Measurements from ENCODE around the gene DMRTB1. TPM values are rescaled to one million over a fixed set of nuclear protein-coding genes. Genes with fewer than 3 reads are reported as not detected.

The DMRTB1 gene
- polyA plus RNA-seq, 3 donors, result not detected

DNA sequence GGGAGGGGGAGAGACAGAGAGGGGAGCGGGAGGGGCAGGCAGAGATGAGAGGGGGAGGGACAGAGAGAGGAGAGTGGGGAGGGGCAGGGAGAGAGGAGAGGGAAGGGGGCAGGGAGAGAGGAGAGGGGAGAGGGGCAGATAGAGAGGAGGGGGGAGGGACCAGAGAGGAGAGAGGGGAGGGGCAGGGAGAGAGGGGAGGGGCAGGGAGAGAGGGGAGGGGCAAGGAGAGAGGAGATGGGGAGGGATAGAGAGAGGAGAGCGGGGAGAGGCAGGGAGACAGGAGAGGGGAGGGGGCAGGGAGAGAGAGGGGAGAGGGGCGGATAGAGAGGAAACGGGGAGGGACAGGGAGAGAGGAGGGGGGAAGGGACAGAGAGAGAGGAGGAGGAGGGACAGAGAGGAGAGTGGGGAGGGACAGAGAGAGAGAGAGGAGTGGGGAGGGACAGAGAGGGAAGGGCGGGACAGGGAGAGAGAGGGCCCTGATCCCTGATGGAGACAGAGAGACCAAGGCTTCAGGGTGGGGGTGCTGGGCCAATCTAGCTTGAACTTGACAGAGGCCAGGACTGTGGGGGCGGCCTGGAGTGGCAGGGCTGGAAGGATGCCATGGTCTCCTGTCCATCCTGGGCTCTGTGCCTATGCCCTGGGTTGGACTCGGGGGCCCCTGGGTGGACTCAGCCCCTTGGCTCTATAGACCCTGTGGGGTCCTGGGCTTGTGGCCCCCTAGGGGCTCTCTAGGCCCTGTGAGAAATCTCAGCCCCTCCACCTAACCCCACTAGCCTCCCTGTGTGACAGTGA, 43.6 kb downstream of the DMRTB1 start:
- WGBS, 3 donors, result 55 to 71% (median 60%) methylated on average over 5 to 7 of the region's 7 CpGs
- H3K27ac ChIP-seq (ENCODE audit: low read depth, low read length), result no peak overlapping the region

DNA sequence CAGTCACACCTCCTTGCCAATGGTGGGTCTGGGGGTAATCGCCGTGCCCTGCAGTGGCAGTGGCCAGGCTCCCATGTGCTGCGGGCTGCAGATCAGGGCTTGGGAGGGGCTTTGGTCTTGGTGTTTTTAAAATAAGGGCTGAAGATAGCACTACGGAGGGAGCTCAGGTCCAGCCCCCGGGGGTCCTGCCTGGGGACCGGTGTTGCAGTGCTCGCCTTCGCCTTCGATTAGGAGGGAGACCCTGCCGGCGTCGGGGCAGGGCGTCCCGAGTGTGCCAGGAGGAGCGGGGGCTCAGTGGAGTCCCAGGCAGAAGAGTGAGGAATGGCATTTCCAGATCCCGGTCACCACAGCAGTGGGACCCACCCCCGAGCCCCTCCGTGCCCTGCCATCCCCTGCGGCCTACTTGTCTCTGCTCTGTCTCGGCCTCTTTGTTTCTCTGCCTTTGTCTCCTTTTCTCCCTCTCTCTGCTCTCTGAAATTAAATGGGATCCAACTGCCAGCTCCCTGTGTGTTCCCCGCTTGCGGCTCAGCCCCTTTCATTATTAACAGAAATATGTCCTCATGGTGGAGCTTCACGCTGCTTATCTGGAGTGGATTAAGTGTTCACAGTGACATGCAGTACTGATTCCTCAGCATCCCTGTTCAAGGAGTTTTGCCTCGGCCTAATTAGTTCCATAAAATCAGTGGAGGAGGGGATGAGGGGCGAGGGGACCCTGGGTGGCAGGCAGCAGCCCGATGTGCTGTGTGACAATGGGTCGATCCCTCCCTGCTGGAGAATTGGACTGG, 44.4 kb downstream of the DMRTB1 start:
- 71 to 79% (median 75%) methylated on average over 27 of the region's 27 CpGs for WGBS, 3 donors

DNA sequence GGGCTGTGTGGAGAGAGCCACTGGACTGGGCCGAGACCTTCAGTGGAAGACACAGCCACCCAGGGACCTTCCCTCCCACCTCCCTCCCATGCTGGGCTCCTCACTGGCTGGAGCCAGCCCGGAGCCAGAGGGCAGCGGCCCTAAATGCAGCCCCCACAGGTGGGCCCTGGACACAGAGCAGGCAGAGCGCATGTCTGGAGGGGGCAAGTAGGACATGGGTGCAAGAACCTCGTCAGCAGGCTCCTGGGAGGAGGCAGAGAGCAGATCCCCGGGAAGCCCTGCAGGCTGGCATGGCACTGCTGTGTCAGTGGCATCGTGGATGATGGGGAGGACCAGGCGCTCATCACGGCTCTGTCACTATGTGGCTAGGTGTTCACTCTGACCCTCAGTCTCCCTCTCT, 45.7 kb downstream of the DMRTB1 start:
- no peak overlapping the region for H3K27ac ChIP-seq (ENCODE audit: low read depth, low read length)
- WGBS, 3 donors, result 81 to 90% (median 88%) methylated on average over 9 of the region's 9 CpGs

More for the DNA sequence above, 44.4 kb downstream of the DMRTB1 start:
- H3K27ac ChIP-seq (ENCODE audit: low read depth, low read length), result no peak overlapping the region

DNA sequence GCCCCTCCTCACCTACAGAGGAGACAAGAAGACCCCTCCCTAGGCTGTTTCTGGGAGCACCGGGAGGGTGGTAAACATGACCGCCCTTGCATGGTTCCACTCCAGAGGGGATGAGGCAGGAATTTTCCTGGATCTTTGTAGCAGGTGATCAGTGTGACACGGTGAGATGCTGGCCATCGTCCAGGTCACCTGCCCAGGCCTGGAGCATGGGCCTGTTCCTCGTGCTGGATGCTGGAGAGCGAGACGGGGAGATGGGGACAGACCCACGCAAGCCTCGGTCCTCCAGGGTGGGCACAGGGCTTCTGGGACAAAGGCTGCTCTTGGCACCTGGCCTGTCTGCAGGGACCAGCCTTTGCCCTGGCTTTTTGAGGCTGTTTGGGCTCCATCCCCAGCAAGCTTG, 46.2 kb downstream of the DMRTB1 start:
- 83 to 94% (median 92%) methylated on average over 9 of the region's 9 CpGs for WGBS, 3 donors
- H3K27ac ChIP-seq (ENCODE audit: low read depth, low read length), result no peak overlapping the region

DNA sequence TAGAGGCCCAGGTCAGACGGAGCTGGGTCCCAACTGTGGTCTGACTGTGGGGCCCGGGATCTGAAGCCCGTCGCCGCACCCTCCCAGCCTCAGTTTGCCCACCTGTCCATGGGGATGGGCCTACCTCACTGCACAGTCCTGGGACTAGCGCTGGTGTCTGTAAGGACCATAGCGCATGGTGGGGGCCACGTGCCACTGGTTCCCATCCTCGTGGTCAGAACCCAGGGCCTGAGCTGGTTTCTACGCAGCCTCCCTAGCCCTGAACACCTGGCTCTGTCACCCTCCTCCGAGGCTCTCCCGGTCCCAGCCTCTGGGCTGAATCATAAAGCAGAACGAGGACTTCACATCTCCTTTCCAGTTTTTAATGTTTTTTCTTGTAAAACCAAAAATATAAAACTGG, 46.7 kb downstream of the DMRTB1 start:
- H3K27ac ChIP-seq (ENCODE audit: low read depth, low read length), result no peak overlapping the region
- 89 to 92% (median 90%) methylated on average over 13 of the region's 13 CpGs for WGBS, 3 donors

DNA sequence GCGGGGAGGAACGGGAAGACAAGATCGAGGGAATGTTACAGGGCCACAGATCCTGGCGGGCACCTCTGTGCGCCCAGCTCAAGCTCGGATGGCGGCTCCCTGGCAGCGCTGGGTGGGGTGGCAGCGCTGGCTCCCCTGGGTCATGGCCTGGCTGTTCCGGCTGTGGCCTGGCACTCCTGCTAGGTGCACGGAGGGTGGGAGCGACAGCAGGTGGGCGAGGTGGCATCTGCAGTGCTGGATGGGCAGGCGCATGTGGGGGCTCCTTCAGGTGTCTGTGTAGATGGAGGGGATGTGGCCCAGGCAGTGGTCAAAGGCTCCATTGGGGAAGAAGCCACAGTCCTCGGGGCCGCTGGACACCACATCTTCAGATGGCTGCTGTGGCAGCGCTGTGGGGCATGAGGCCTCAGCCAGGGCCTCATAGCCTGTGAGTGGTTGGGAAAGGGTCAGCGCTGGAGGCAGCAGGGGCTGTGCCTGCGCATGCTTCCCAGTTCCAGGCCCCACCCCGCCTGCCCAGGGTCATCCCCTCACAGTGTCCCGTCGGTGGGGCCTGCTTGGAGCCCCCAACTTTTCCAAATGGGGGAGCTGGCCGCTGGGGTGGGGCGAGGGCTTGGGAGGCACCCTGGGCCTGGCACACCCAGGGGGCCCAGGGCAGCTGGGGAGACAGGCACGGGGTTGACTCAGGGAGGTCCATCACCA, 47.3 kb downstream of the DMRTB1 start:
- H3K27ac ChIP-seq (ENCODE audit: low read depth, low read length), result no peak overlapping the region
- 89 to 93% (median 91%) methylated on average over 25 of the region's 25 CpGs for WGBS, 3 donors

DNA sequence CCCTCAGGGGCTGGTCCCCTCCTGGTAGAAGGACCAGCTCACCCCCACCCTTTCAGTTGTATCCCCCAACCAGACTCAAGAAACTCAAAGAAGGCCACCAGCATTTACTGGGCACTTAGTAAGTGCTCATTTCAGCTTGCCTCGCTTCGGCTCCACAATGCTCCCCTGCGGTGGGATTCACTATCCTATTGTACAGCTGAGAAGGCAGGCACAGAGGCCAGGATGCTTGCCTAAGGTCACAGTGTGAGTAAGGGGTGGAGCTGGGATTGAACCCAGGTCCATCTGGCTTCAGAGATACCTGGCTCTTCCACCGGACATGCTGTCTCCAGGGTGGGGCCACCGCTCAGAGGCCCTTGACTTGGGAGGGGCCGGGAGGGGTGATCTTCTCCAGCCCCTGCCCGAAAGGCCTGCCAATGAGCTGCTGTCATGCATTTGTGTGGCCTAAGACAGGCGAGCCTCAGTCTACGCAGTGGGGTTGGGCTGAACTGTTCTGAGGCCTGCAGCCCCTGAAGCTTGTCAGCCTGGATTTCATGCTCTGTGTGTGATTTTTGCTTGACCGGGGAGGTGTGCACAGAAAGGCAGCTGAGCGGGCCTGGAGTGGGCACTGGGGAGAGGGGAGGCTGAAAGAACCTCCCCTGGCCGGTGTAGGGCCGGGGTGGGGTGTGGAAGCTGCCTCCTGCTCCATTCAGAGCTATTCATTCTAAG, 48.1 kb downstream of the DMRTB1 start:
- 87 to 93% (median 89%) methylated on average over 13 of the region's 13 CpGs for WGBS, 3 donors
- no peak overlapping the region for H3K27ac ChIP-seq (ENCODE audit: low read depth, low read length)

DNA sequence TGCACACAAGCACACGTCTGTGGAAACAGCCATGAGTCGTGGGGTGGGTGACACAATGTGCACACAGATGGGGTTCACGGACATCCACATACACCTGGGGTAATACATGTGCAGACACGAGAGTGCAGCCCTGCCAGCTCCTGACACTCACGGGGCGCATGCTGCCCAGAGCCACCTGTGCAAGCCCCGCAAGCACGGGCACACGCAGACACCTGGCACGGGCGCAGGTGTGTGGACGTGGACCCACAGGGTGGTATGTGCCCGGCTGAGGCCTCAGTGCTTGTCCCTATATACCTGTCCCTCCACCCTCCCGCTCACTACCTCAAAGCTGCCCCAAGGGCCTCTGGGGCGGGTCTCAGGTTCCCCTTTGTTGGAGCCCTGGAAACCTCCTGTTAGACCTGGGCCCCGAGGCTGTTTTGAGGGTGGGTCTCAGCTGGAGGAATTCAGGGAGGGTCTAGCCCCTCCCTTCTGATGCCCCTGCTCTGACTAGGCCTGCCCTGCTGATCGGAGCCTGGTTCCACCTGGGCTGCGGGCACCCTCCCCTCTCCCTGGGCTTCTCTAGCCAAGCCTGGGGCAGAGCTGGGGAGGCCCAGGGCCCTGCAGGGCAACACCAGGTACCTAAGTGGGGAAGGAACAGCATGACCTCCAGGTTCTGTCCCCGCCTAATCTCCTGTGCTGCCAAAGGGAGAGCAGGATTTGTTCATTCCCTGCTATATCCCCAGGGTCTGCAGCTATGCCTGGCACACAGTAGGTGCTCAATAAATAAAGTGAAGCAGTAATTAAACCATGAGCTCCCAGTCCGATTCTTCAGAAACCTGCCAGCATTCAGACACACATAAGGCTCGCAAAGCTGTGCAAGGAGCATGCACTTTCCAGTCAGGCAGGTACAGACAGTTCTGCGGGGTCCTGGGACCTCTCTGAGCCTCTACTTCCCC, 49.1 kb downstream of the DMRTB1 start:
- H3K27ac ChIP-seq (ENCODE audit: low read depth, low read length), result no peak overlapping the region
- WGBS, 3 donors, result 90 to 91% (median 91%) methylated on average over 22 of the region's 22 CpGs

DNA sequence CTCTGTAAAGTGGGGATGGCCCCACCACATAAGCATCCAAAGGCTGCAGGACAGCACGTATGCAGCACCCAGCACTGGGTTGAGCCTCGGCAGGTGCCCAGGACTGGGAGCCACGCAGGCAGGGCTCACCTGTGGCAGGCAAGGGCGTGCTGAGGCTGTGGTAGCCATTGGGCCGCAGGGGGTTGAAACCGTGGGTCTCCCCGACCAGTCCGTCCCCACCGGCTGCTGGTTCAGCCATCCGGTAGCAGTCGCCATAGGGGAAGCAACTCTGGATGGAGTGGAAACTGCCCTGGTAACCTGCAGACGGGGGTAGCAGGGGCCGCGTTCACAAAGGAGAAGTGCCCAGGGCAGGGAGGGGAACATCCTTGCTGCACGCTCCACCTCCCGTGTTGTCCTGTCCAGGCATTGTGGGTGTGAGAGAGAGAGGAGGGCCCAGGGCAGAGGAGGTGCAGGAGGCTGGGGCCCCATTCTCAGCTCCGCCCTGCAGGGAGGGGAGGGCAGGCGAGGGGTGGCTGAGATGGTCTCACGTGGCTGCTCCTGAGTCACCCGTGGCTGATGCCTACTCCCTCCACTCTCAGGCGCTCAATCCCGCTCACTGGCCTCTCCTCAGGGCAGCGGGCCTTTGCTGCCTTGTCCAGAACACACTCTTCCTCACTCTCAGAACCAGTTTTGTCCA, 49.9 kb downstream of the DMRTB1 start:
- 47 to 66% (median 53%) methylated on average over 22 to 23 of the region's 23 CpGs for WGBS, 3 donors
- no peak overlapping the region for H3K27ac ChIP-seq (ENCODE audit: low read depth, low read length)

DNA sequence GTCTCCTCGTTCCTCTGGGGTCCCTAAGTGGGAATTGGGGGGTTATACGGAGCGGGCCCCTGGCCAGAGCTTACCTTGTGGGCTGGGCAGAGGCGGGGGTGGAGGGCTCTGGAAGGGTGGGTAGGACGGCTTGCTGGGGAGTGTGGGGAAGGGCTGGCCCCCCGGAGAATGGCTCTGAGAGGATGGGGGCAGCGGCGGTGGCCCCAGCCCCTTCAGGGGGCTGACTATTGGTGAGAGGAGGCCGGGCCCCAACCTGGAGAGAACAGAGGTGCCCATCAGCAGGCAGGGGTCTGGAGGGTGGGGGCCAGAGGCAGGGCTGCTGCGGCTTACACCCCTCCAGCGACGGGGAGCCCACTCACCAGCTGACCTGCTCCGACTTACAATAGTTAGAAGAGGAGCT, 50.6 kb downstream of the DMRTB1 start:
- H3K27ac ChIP-seq (ENCODE audit: low read depth, low read length), result no peak overlapping the region
- 86 to 89% (median 89%) methylated on average over 11 to 13 of the region's 13 CpGs for WGBS, 3 donors

DNA sequence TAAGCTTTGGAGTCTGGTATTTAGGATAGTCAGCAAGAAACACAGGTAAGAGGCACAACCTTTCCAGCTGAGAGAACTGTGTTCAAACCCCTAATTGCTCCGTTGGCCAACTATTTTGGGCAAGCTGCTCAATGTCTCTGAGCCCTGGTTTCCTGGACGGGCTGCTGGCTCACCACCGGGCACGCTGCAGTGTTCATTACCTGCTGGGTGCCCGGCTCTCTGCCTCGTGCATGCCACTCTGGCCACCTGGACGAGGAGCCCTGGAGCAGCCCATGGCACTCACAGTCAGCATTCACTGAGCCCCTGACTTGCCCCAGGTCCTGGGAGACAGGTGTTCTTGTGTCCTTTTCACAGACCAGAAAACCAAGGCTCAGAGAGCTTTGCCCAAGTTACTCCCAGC, 51.0 kb downstream of the DMRTB1 start:
- WGBS, 3 donors, result 90 to 97% (median 91%) methylated on average over 7 of the region's 7 CpGs
- H3K27ac ChIP-seq (ENCODE audit: low read depth, low read length), result no peak overlapping the region

DNA sequence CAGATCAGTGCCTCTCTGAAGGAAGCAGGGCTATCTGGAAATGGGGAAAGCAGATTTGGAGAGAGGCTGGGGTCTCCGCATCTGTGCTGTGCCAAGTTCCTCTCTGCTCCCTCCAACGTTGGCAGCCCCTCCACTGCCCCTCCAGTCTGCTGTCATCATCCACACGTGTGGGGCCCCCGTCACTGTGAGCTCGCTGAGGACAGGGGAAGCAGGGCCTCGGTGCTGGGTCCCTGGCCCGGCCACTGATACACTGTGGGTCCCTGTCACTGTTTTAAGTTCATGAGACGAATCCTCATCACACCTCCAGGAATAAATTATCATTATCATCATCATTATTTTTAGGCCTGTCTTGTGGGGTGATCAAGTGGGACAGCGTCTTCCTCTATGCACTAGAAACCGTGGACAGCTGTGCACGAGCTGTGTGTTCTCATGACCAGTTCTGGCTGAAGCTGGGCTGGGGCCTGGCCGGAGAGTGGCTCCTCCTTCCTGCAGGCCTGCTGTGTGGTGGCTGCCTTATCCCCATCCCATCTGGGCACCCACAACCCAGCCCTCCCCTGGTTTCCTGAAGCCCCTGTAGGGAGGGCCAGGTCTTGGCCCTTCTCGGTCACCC, 52.2 kb downstream of the DMRTB1 start:
- no peak overlapping the region for H3K27ac ChIP-seq (ENCODE audit: low read depth, low read length)
- WGBS, 3 donors, result 81 to 86% (median 83%) methylated on average over 13 of the region's 13 CpGs

DNA sequence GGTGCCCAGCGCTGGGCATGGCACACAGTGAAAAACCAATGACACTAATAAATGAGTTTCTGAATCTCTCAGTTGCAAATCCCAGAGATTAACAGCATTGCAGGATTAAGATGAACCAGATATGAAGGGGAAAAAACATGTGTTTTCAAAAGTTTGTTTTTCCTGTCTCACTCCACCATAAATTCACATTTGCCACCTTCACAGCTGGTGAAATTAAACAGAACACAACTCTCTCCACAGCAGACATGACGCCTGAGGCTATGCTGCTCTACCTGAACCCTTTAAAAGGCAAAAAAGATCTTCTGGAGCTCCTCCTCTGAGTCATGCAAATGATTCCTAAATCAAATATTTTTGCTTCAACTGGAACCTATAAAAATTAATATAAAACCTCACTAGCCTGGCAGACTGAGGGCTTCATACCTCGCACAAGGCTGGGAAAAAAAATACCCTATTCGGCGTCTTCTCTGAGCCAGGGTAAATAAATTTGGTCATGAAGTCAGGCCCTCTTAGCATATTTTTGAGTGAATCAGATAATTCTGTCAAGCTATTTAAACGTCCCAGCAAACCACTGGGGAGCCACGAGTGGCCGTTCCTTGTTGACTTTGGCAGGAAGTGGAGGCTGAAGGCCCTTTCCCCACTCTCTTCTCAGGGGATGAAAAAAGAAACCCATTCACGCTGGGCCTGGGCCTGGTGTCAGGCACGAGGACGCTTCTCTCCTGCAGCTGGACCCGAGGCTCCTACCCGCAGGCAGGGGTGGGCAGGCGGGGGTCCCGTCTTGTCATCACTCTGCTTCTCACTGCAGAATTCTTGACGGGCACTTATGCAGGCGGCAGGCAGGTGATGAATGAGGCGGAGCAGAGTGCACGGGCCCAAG, 53.0 kb downstream of the DMRTB1 start:
- no peak overlapping the region for H3K27ac ChIP-seq (ENCODE audit: low read depth, low read length)
- WGBS, 3 donors, result 55 to 63% (median 62%) methylated on average over 19 of the region's 19 CpGs

DNA sequence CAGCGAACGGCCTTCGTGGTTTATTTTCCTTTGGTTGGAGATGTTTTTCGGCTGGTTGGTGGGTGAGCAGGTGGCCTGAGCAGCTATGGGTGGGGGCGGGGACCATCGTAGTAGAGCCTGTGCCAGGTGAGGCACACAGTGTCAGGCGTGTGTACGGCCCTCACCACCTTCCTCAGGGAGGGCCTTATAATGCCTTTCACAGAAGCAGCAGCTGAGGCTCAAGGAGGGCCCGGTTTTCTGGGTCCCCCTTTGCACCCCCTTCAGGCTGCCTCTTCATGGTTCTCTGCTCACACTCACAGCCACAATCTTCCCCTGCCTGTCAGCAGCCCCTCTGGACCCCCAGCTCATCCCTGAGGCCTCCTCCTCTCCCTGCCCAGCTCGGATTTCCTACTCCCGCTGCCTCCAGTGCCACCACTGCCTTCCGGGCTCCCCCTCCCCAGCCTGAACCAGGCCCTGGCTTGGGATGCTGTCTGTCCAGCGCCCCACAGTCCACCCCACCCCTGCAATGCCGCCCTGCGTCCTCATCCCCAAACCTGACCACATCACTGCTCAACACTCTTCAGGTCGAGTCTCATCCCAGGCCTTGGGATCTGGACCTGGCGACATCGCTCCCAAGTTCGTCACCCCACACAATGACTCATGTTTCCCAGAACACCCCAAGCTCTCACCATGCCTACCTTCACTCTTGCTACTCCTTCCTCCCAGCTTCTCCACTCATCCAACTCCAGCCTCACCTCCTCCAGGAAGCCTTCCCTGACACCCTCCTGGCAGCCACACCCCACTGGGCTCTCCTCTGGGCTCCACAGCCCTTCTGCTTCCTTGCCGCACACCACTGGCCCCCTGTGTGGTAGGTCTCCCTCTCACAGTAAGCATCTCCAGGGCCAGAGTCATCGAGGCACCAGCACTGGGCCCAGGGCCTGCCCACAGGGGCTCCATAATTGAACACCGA, 53.9 kb downstream of the DMRTB1 start:
- 80 to 87% (median 81%) methylated on average over 21 to 22 of the region's 22 CpGs for WGBS, 3 donors
- no peak overlapping the region for H3K27ac ChIP-seq (ENCODE audit: low read depth, low read length)

DNA sequence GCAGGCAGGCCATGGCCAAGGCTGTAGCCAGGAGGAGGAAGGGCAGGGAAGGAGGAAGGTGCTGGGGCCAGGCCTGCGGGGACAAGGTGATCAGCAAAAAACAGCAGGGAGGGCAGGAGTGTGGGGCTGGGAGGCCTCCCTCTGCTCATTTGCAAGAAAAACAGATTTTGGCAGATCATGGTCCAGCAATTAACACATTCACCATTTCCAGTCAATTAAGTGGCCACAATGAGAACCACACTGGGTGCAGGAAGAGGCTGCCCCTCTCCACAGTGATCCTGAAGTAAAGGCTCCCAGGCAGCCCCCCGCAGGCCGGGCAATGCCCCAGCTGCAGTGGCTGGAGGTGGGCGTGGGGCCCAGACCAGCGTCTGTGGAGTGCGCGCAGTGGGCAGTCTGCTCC, 54.6 kb downstream of the DMRTB1 start:
- H3K27ac ChIP-seq (ENCODE audit: low read depth, low read length), result no peak overlapping the region
- WGBS, 3 donors, result 92 to 97% (median 93%) methylated on average over 7 of the region's 7 CpGs
